Thoracic aorta (tissue), 2 donors: ENCODE measurements around the gene CABP1. TPM values are rescaled to one million over a fixed set of nuclear protein-coding genes. Genes with fewer than 3 reads are reported as not detected.

Source experiments
- ATAC-seq: fragments of 150-250 bp; one replicate; pipeline ENCODE4 v1.8.0; 2017; ENCODE audit warnings: low read depth; ENCODE audit not compliant: insufficient number of reproducible peaks, low FRiP score
- DNase-seq: peaks from one replicate; pipeline ENCODE4 v3.0.0-alpha.2; 2020; ENCODE audit warnings: low spot score
- H3K27ac ChIP-seq, 2 donors: fragments of 200-600 bp; sonication (generic); 1 replicate in 1 of 2; 2 replicates in 1 of 2; pipeline ENCODE4 v1.5.1; 2016; ENCODE audit warnings: mild to moderate bottlenecking in 2 of 2, moderate library complexity in 2 of 2
- H3K27me3 ChIP-seq: fragments of 200-600 bp; sonication (generic); replicated peaks from 2 replicates; pipeline ENCODE4 v1.6.0; 2016; ENCODE audit warnings: mild to moderate bottlenecking; ENCODE audit not compliant: insufficient read depth
- H3K36me3 ChIP-seq: fragments of 200-600 bp; sonication (generic); one replicate; pipeline ENCODE4 v1.5.1; 2016
- H3K4me1 ChIP-seq, 2 donors: fragments of 200-600 bp; sonication (generic); 1 replicate in 1 of 2; 2 replicates in 1 of 2; pipeline versions ENCODE4 v1.5.1 to v1.6.0; 2016; ENCODE audit warnings: low read depth in 2 of 2, mild to moderate bottlenecking in 1 of 2; ENCODE audit not compliant: control insufficient read depth in 1 of 2
- H3K4me3 ChIP-seq: fragments of 200-600 bp; sonication (generic); 2 replicates; pipeline ENCODE4 v1.5.1; 2016; ENCODE audit warnings: mild to moderate bottlenecking
- H3K9me3 ChIP-seq: fragments of 200-600 bp; sonication (generic); 2 replicates; pipeline ENCODE4 v1.5.1; 2016
- total RNA-seq, 2 donors: library from RNA; depleted of rRNA; stranded (reverse); fragments of >200 nt; gene quantifications; one replicate each; pipeline versions ENCODE4 v1.1.0 to v1.2.3, GENCODE V29; 2016
- TF ChIP-seq, protein P1 (sequence below): fragments of 200-600 bp; sonication (generic); IDR thresholded peaks from one replicate; pipeline ENCODE4 v1.5.1; 2019; ENCODE audit warnings: antibody characterized with exemption

The CABP1 gene
- total RNA-seq, 2 donors from 2014 or later = 1.4 TPM; not detected in 1

DNA sequence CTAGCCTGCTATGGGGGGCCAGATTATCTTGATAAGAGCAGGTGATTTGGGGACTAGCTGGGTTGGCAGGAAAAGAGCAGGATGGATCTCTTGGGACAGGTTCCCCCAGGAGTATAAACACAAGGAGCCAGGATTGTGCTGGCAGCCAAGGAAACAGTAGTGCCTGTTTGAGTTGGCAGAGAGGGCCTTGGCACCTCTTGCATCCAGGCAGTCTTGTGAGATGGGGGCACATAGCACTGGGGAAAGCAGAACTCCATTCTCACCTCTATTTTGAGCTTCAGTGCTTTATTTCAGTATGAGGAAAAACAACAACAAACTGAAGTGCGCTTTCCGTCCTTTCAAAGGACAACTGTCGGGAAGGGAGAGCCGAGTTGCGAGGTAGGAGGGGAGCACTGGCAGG, 60.5 kb downstream of the CABP1 start:
- H3K27me3 ChIP-seq = no peaks in the 10 kb centered on the region
- ATAC-seq = no peak
- no peak overlapping the region for H3K4me3 ChIP-seq
- DNase-seq = no peak
- TF ChIP-seq, protein P1, sequence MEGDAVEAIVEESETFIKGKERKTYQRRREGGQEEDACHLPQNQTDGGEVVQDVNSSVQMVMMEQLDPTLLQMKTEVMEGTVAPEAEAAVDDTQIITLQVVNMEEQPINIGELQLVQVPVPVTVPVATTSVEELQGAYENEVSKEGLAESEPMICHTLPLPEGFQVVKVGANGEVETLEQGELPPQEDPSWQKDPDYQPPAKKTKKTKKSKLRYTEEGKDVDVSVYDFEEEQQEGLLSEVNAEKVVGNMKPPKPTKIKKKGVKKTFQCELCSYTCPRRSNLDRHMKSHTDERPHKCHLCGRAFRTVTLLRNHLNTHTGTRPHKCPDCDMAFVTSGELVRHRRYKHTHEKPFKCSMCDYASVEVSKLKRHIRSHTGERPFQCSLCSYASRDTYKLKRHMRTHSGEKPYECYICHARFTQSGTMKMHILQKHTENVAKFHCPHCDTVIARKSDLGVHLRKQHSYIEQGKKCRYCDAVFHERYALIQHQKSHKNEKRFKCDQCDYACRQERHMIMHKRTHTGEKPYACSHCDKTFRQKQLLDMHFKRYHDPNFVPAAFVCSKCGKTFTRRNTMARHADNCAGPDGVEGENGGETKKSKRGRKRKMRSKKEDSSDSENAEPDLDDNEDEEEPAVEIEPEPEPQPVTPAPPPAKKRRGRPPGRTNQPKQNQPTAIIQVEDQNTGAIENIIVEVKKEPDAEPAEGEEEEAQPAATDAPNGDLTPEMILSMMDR = no peak
- no peaks in the 10 kb centered on the region for H3K9me3 ChIP-seq
- peaks cover 0 to 14% of the 10 kb centered on the region in 2 donors for H3K4me1 ChIP-seq
- peaks cover 25% of the 10 kb centered on the region for H3K36me3 ChIP-seq
- H3K27ac ChIP-seq = no peak overlapping the region

GRCh38 chr12:120702637-120703036, 62.2 kb downstream of the CABP1 start:
- H3K27ac ChIP-seq = no peak overlapping the region

GRCh38 chr12:120703311-120703942, 63.0 kb downstream of the CABP1 start:
- Histone ChIP-seq H3K4me1 (peaks cover 0 to 14% of the 10 kb centered on the region in 2 donors), H3K4me3 (no peak overlapping the region), H3K27ac (no peak overlapping the region), H3K27me3 (no peaks in the 10 kb centered on the region), H3K9me3 (no peaks in the 10 kb centered on the region), H3K36me3 (peaks cover 6% of the 10 kb centered on the region)
- DNase-seq = no peak
- no peak for ATAC-seq
- TF ChIP-seq, protein P1 = no peak

More at GRCh38 chr12:120702637-120703036, 62.2 kb downstream of the CABP1 start:
- ATAC-seq = no peak
- TF ChIP-seq, protein P1 = no peak
- peaks cover 13% of the 10 kb centered on the region for H3K36me3 ChIP-seq
- no peaks in the 10 kb centered on the region for H3K27me3 ChIP-seq
- H3K4me1 ChIP-seq = peaks cover 0 to 14% of the 10 kb centered on the region in 2 donors
- no peak for DNase-seq
- H3K9me3 ChIP-seq = no peaks in the 10 kb centered on the region
- H3K4me3 ChIP-seq = no peak overlapping the region

DNA sequence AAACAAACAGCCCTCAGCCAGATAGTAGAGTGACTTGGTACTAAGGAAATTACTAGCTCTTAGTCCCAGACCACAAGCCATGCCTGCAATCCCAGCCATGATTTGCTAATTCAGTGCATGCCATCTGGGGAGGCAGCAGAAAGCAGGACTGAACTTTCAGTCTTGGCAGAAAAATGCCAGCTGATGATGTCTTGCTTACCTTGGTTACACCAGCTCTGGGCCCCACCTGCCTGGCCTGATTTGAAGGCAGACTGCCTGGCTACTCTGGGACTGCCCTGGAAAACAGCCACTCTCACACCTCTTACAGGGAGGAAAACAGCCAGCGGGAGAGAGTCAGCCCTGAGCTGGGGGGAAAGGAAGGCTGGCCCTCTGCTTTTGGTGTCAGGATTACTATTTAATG, 65.2 kb downstream of the CABP1 start:
- ATAC-seq = no peak
- no peak for DNase-seq
- Histone ChIP-seq H3K27ac (no peak overlapping the region), H3K27me3 (no peaks in the 10 kb centered on the region), H3K4me1 (peaks cover 4 to 13% of the 10 kb centered on the region in 2 donors), H3K4me3 (no peak overlapping the region), H3K9me3 (no peaks in the 10 kb centered on the region), H3K36me3 (peaks cover 6% of the 10 kb centered on the region)
- TF ChIP-seq, protein P1 = no peak

DNA sequence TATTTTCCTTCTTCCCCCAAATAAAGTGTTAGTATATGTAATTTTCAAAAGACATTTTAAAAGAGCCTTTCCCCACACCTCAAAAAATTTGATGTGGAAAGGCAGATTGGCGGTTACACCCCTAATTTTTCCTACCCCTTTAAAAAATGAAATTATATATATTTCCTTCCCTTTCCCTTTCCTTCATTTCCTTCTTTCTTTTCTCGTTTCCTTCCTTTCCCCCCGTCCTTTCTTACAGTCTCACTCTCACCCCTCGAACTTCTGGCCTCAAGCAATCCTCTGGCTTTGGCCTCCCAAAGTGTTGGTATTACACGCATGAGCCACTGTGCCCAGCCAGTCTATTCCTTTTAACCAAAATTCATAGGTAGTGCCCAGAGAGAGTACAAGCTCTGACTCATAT, 65.6 kb downstream of the CABP1 start:
- H3K27ac ChIP-seq = no peak overlapping the region

More for the DNA sequence above, 65.6 kb downstream of the CABP1 start:
- Histone ChIP-seq H3K9me3 (no peaks in the 10 kb centered on the region), H3K36me3 (peaks cover 6% of the 10 kb centered on the region), H3K4me1 (peaks cover 4 to 12% of the 10 kb centered on the region in 2 donors), H3K27me3 (no peaks in the 10 kb centered on the region), H3K4me3 (no peak overlapping the region)
- no peak for DNase-seq
- TF ChIP-seq, protein P1 = no peak
- ATAC-seq = no peak
